AG08395 (cell line): ENCODE data around the gene CEBPB.
A peak's percentile ranks its signal among the peaks of the same experiment; 100 is the strongest.
"Not testable (repeated sequence)": the region's sequence is repeated elsewhere in the genome, so short reads cannot be mapped to it uniquely, and the experiment has no call there.

ENCODE experiments used
- DNase-seq: peaks from one replicate; pipeline ENCODE4 v3.0.0; 2012; ENCODE audit warnings: mixed read lengths, low spot score

The CEBPB gene

GRCh38 chr20:50193836-50194421, 3.3 kb downstream of the CEBPB start:
- DNase-seq: peak; percentile 40

DNA sequence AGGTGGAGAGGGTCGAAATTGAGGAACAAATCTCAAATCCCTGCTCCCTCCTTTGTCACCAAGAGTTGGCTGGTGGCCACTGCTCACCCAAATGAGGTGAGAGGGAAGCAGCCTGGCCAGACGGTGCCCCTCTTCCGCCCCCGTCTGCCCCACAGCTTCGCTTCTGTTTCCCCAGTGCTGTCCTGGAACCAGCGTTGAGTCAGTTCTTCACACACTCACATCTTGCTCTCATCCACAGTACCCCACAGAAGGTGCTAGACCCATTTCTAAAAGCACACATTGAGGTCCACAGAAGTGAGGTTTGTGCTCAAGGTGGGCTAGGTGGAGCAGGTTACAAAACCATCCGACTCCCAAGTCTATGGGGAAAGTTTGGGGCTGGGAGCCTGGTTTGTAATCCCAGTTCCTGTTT, 3.8 kb downstream of the CEBPB start:
- no peak for DNase-seq

DNA sequence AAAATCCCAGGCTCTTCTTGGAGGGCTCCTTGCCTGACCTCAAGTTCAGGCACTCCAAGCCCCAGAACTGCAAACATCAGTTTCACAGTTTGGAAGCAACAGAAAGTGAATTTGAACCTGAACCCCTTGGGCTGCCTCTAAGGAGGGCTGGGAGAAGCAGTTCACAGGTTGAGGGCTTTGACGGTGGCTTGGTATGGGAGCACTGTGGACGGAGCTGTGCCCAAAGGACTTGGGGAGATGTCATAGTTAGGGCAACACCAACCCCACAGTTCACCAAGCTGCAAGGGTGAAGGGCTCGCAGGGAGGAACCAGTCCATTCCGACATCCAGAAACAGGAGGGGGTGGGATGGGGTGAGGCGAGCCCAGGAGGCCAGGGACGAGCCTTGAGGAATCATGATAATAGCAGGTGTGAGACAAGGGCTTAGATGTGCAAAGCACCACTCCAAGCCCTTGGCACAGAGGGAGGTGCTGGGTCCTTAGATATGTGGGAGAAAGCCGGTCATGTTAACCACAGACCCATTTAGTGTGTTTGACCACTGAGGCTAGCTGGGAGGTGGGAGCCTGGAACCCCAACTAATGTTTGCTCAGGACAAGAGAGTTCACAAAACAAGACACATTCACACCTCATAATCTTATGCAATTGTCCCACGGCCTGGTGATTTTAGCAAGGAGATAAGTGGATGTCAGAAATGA, 4.3 kb downstream of the CEBPB start:
- DNase-seq: no peak

DNA sequence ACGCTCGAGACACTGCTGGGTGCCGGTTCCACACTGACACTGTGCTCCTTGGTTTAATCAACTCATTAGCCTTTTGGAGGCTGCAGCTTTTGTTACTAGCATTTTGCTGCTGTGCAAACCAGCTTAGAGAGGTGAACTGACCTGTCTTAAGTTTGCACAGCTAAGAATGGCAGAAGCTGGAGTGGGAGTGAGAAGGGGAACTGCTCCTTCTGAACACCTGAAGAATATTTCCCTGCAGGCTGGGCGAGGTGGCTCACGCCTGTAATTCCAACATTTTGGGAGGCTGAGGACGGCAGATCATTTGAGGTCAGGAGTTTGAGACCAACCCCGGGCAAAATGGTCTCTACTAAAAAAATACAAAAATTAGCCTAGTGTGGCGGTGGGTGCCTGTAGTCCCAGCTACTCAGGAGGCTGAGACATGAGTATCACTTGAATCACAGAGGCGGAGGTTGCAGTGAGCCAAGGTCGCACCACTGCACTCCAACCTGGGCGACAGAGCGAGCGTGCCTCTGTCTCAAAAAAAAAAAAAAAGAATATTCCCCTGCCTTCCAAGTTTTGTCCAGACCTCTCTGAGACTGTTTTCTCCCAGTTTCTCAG, 5.0 kb downstream of the CEBPB start:
- DNase-seq: no peak

DNA sequence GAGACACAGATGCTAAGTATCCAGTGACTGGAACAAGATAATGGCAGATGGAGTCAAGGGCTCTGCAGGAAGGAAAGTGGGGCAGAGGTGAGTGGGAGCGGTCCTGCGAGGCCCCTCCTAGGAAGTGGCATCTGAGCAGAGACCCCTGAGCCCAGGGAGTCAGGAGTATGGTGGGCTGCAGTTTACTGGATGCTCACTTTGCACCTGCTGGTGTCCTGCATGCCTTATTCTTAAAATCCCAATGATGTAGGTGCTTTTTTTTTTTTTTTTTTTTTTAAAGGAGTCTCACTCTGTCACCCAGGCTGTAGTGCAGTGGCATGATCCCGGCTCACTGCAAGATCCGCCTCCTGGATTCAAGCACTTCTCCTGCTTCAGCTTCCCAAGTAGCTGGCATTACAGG, 5.6 kb downstream of the CEBPB start:
- no peak for DNase-seq

- no peak for DNase-seq
Observed at GRCh38 chr20:50196896-50197295, 6.3 kb downstream of the CEBPB start.

DNA sequence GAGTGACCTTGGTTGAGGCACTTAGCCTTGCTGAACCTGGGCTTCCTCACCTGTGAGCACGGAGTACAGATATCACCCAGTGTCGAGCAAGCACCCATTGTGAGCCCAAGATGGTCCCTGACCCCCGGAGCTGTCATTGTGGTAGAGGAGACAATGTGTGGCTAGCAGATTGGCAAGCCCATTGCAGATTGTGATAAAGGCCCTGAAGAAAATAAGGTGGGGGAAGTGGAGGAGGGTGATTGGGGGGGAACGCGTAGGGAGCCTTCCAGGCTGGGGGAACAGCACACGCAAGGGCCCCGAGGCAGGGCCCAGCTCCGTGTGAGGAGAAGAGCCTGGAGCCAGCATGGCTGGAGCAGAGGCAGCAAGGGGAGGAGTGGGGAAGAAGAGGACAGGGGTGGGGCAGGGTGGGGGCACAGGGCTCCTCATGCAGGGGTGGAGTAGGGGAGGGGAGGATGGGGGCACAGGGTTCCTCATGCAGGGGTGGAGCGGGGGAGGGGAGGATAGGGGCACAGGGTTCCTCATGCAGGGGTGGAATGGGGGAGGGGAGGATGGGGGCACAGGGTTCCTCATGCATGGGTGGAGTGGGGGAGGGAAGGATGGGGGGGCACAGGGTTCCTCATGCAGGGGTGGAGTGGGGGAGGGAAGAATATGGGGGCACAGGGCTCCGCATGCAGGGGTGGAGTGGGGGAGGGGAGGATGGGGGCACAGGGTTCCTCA, 7.0 kb downstream of the CEBPB start:
- no peak for DNase-seq

DNA sequence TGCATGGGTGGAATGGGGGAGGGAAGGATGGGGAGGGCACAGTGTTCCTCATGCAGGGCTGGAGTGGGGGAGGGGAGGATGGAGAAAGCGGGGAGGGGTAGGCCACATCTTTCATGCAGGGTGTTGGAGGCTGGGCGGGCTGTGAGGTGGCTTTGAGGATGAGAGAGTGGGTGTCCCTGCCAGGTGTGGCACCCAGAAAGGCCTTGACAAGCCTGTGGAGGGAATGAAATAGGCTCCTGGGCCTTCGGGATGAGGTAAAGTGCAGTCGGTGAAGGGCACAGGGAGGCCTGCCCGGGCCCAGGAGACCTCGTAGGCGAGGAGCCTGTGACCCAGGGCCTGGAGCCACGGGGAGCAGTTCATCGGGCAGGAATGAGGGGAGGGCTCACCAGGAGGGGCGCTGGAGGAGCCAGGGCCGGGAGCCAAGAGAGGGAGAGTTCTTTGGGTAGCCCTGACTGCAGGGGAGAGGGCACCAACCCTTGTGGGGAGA, 7.6 kb downstream of the CEBPB start:
- DNase-seq: no peak

- no peak for DNase-seq
Observed at GRCh38 chr20:50198716-50199115, 8.1 kb downstream of the CEBPB start.

- DNase-seq: no peak
Observed at GRCh38 chr20:50199703-50200102, 9.1 kb downstream of the CEBPB start.

- no peak for DNase-seq
Observed at GRCh38 chr20:50200482-50201104, 10.0 kb downstream of the CEBPB start.

DNA sequence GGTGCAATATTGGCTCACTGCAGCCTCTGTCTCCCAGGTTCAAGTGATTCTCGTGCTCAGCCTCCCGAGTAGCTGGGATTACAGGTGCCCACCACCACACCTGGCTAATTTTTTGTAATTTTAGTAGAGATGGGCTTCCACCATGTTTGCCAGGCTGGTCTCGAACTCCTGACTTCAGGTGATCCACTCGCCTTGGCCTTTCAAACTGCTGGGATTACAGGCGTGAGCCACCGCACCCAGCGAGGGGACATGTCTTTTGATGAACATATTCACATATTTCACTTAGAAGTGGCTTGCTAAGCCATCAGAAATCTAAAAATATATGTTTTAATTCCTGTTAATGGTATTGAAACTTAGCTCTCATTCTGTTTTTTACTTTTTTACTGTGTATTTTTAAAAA, 11.1 kb downstream of the CEBPB start:
- not testable (repeated sequence) for DNase-seq

GRCh38 chr20:50202677-50203076, 12.0 kb downstream of the CEBPB start:
- no peak for DNase-seq

DNA sequence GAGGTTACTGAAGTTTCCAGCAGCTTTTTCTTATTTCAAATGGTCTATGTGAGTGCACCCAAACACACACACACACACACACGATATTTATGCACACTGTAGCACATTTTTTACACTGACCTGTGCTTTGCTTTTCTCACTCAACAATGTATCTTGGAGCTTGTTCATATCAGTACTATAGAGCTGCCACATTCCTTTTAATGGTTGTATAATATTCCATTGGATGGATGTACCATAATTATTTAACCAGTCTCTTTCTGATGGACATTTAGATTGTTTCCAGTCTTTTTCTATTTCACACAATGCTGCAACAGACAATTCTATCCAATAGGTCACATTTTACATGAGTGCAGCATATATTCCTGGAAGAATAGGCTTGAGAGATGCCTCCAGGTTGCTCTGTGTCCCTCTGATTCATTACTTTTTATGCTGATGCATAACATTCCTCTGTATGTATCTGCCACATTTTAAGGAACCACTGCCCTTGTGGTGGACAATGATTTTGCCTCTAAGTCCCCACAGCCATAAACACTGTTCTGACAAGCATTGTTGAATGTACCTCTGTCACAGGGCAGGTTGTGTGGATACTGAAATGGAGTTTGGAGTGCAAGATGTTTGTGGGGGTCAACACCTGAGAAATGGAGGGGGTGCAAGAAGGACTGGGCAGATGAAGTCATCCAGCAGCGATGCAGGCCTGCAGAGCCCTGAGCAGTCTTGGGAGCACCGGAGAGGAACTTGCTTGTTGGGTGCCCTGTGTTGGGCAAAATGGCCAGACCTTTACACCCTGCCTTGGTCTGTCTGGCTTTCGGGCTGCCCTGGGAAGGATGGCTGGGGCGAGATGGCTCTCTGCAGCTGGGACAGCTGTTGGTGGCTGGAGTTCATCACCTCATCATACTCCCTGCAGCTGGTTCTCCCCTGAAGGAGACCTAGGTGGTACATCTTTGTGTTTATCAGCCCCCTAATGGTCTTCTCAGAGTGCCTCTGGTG, 13.6 kb downstream of the CEBPB start:
- DNase-seq: no peak

DNA sequence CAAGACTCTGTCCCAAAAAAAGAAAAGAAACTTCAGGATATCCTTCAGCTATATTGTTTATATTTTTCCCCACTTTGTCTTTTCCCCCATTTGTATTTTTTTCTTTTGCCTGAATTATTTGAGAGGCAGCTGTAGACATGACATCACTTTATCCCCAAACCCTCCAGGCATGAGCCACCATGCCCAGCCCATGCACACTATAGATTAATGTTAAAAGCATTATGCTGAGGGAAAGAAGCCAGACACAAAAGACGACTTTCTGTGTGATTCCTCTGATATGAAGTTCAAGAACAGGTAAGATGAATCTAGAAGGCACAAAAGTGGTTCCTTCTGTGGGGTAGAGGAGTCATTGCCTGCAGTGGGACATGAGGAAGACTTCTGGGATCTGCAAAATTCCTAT, 16.4 kb downstream of the CEBPB start:
- DNase-seq: no peak

DNA sequence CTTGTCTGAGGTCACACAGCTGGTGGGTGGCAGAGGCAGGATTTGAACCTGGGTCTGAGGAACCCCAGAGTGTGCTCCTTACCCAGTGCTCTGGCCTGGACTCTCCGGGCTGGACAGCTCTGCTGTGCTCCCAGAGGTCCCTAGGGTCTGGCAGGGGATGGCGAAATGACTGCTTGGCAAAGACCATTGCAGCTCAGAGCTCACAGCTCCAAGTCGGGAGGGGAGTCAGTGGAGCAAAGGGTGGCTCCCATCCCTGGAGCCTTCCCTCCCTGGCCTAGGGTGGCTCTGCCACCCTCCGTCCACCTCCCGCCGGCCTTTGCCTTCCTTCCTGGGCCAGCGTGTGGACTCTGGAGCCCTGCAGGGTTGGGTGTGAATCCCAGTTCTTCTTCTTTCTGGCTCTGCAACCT, 17.5 kb downstream of the CEBPB start:
- no peak for DNase-seq

- not testable (repeated sequence) for DNase-seq
Observed at GRCh38 chr20:50208815-50209214, 18.2 kb downstream of the CEBPB start.

- DNase-seq: no peak
Observed at GRCh38 chr20:50210066-50210619, 19.5 kb downstream of the CEBPB start.

GRCh38 chr20:50211091-50211490, 20.5 kb downstream of the CEBPB start:
- DNase-seq: no peak

DNA sequence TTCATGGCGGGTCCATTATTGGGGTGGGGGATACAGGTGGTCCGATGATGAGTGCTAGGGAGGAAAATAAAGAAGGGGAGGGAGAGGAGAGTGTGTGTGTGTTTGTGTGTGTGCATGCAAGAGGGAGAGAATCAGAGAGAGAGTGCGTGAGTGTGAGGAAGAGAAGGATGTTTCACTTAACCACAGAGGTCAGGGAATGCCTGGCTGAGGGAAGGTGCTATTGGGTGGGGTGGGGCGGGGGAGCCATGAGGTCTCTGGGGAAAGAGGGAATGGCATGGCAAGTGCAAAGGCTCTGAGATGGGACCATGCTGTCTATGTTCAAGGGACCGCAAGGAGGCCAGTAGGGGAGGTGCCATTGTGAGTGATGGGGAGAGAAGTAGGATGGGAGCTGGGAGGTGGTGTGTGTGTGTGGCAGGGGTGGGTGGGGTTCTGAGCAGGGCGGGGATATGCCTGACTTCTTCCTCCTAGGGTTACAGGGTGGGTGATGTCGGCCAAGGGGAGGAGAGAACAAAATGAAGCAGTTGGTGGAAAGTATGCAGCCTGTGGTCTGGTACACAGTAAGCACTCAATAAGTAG, 23.0 kb downstream of the CEBPB start:
- DNase-seq: no peak
